22Rv1 (cell line): ENCODE data around the gene POU2F2.

Experiments
- ZFX ChIP-seq: fragments of 450-650 bp; IDR thresholded peaks from 2 replicates; pipeline ENCODE4 v1.6.1; 2017; ENCODE audit warnings: antibody characterized with exemption, borderline replicate concordance
- TF ChIP-seq, protein P1 (sequence below): fragments of 450-650 bp; IDR thresholded peaks from 2 replicates; pipeline ENCODE4 v1.5.1; 2017; ENCODE audit warnings: mild to moderate bottlenecking

DNA sequence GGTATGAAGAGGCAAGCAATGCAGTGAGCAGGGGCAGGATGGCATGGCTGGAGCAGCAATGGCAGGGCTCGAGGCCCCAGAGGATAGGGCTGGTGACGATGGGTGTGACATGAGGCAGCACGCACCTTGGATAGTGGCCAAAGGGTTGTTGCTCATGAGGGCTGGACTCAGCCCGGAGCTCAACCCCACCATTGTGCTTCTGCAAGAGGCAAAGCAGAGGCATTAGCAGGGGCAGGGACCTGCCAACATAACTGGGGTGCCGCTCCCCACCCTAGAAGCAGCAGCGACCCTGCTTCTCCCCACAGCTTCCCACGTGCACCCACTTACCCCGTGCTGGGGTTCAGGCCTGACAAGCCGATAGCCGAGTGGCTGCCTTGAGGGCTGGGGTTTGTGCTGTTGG is 40.5 kb downstream of the POU2F2 start:
- TF ChIP-seq, protein P1, sequence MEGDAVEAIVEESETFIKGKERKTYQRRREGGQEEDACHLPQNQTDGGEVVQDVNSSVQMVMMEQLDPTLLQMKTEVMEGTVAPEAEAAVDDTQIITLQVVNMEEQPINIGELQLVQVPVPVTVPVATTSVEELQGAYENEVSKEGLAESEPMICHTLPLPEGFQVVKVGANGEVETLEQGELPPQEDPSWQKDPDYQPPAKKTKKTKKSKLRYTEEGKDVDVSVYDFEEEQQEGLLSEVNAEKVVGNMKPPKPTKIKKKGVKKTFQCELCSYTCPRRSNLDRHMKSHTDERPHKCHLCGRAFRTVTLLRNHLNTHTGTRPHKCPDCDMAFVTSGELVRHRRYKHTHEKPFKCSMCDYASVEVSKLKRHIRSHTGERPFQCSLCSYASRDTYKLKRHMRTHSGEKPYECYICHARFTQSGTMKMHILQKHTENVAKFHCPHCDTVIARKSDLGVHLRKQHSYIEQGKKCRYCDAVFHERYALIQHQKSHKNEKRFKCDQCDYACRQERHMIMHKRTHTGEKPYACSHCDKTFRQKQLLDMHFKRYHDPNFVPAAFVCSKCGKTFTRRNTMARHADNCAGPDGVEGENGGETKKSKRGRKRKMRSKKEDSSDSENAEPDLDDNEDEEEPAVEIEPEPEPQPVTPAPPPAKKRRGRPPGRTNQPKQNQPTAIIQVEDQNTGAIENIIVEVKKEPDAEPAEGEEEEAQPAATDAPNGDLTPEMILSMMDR: no peak
- no peak for TF ChIP-seq ZFX
